WERI-Rb-1 (cell line): Measurements from ENCODE around the gene RGP1.

ENCODE experiments used
- DNase-seq: peaks from one replicate; pipeline ENCODE4 v3.0.0-alpha.2; 2020
- H3K27ac ChIP-seq: fragments of 250-450 bp; sonication (Bioruptor Pico); 2 replicates; pipeline ENCODE4 v1.5.1; 2020; ENCODE audit warnings: mild to moderate bottlenecking, moderate library complexity
- H3K27me3 ChIP-seq: fragments of 250-450 bp; sonication (Bioruptor Pico); 2 replicates; pipeline ENCODE4 v1.5.1; 2021; ENCODE audit warnings: mild to moderate bottlenecking, low read depth, moderate library complexity; ENCODE audit not compliant: insufficient read depth, severe bottlenecking
- H3K36me3 ChIP-seq: fragments of 250-450 bp; sonication (Bioruptor Pico); 2 replicates; pipeline ENCODE4 v1.5.1; 2020; ENCODE audit warnings: mild to moderate bottlenecking, moderate library complexity
- H3K4me3 ChIP-seq: 2 replicates; pipeline ENCODE4 v1.5.1; 2011; ENCODE audit warnings: low read depth, mild to moderate bottlenecking, control low read depth, low read length
- H3K9me3 ChIP-seq: fragments of 250-450 bp; sonication (Bioruptor Pico); 2 replicates; pipeline ENCODE4 v1.5.1; 2021; ENCODE audit warnings: mild to moderate bottlenecking, moderate library complexity; ENCODE audit not compliant: severe bottlenecking
- TF ChIP-seq, protein P1 (sequence below): IDR thresholded peaks from 2 replicates; pipeline ENCODE4 v1.5.1; 2011; ENCODE audit warnings: low read depth, mild to moderate bottlenecking, control low read depth, inconsistent platforms, low read length

RGP1 gene

DNA sequence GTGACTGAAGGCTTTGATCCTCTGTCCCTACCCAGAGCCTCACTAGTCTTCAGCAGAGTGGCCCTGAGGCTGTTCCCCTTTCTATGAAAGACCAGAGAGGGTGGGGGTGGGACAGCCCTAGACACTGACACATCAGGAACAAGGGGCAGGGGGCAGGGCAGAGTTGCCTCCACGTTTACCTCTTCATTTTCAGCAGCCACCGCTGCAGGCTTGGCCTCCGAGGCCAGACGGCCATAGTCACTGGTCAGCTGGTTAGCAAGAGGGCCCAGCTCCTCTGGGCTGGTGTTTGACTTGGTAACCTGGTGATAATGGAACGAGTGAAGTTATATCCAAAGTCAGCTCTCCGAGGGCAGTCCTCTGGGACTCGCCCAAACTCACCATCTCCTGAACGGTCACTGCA lies 43.7 kb upstream of the RGP1 start:
- no peak for DNase-seq
- H3K9me3 ChIP-seq, result no peaks in the 10 kb centered on the region
- no peaks in the 10 kb centered on the region for H3K27me3 ChIP-seq
- H3K36me3 ChIP-seq, result peaks cover 93% of the 10 kb centered on the region
- no peak overlapping the region for H3K4me3 ChIP-seq
- TF ChIP-seq, protein P1, sequence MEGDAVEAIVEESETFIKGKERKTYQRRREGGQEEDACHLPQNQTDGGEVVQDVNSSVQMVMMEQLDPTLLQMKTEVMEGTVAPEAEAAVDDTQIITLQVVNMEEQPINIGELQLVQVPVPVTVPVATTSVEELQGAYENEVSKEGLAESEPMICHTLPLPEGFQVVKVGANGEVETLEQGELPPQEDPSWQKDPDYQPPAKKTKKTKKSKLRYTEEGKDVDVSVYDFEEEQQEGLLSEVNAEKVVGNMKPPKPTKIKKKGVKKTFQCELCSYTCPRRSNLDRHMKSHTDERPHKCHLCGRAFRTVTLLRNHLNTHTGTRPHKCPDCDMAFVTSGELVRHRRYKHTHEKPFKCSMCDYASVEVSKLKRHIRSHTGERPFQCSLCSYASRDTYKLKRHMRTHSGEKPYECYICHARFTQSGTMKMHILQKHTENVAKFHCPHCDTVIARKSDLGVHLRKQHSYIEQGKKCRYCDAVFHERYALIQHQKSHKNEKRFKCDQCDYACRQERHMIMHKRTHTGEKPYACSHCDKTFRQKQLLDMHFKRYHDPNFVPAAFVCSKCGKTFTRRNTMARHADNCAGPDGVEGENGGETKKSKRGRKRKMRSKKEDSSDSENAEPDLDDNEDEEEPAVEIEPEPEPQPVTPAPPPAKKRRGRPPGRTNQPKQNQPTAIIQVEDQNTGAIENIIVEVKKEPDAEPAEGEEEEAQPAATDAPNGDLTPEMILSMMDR, result no peak
- H3K27ac ChIP-seq, result no peak overlapping the region

DNA sequence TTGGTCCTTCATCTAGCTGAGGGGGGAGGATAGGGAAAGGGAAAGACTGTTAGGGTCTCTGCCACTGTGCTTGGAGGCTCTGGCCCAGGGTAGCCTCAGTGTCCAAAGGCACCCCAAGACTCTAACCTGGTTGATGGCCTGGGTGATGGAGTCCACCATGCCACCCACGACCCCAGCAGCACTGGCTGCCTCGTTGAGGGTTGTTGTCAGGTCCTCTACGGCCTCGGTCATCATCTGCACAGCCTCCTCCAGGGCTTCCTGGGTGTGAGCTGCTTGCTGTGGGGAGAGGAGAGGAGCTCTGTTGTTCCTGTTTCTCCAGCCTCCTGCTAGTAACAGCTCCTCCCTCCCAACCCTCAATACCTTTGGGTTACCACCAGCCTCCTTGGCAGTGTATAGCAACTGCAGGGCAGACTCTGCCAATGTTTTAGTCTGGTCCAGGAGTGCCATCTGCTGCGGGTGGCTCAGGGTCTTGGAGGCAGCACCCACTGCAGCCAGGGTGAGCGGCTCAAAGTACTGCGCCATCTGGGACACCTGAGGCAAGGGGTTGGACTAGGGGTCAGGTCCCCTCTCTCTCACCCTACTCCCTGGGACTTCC lies 43.2 kb upstream of the RGP1 start:
- no peaks in the 10 kb centered on the region for H3K9me3 ChIP-seq
- no peak for DNase-seq
- TF ChIP-seq, protein P1, result no peak
- H3K27me3 ChIP-seq, result no peaks in the 10 kb centered on the region
- H3K27ac ChIP-seq, result no peak overlapping the region
- peaks cover 93% of the 10 kb centered on the region for H3K36me3 ChIP-seq
- H3K4me3 ChIP-seq, result no peak overlapping the region

DNA sequence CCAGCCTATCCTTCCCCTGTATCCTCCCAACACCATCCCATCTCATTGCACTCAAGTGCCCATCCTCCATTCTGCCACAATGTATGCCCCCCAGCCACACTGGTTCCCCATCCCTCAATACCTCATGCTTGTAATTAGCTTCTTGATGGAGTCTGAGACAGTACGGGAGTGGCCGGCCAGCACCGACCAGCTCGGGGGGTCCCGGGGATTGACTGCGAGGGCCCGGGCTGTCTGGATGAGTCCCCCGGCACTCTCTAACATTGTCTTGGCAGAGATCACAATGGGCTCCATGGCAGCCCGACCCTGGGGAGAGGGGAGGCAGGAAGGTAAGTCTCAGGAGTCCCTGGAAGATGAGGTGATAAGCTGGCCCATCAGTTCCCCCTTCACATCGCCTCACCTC lies 42.1 kb upstream of the RGP1 start:
- peaks cover 92% of the 10 kb centered on the region for H3K36me3 ChIP-seq

DNA sequence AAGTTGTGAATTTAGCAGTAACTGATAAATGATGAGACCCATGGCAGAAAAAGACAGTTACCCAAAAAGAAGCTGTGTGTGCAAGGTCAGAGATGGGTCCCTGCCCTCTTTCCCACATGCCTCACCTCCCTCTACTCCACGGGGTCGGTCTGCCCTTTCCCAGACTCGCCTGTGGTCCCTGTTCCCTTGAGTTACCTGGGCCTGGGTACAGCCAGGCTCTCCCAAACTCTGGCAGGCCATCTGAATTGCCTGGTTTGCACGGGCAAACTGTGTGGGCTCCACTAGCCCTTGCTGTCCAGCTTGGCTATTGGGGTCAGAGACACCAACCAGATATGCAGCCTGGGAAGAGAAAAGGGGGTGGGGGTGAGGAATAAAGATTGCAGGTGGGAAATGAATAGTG lies 40.9 kb upstream of the RGP1 start:
- TF ChIP-seq, protein P1, result no peak
- H3K36me3 ChIP-seq, result peaks cover 88% of the 10 kb centered on the region

More for the DNA sequence above, 42.1 kb upstream of the RGP1 start:
- Histone ChIP-seq H3K27me3 (no peaks in the 10 kb centered on the region), H3K27ac (no peak overlapping the region), H3K4me3 (no peak overlapping the region), H3K9me3 (no peaks in the 10 kb centered on the region)
- no peak for DNase-seq
- TF ChIP-seq, protein P1, result no peak

DNA sequence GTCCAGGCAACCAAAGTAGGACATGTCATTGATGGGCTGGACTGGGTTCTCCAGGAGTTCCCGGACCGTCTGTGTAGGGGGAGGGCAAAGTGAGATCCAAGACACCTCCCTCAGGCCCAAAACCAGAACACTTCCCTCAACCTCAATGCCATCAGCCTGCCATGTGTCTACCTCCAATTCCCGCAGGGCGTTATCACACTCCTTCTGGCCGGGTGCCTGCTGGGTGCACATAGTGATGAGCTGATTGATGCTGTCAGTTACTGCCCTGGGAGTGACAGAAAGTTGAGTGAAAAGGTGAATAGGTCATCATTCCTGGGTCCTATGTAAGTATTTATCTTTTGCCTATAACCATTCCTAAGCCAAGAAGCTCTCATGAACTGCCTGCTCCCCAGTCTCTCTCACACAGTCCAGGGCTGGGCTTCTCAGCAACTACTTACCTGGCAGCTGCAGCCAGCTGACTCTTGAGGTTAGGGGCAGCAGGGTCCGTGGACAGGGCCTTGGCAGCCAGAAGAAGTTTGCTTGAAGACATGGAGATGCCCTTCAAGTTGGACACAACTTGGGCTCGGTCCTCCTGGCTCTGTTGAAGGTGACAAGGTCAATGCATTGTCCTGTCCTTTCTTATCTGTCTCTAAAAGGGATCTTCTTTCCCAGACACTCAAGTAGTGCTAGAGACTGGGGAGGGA lies 38.1 kb upstream of the RGP1 start:
- Histone ChIP-seq H3K36me3 (peaks cover 87% of the 10 kb centered on the region), H3K27ac (no peak overlapping the region), H3K9me3 (no peaks in the 10 kb centered on the region), H3K27me3 (no peaks in the 10 kb centered on the region), H3K4me3 (no peak overlapping the region)
- TF ChIP-seq, protein P1, result no peak
- no peak for DNase-seq

More for the DNA sequence above, 40.9 kb upstream of the RGP1 start:
- Histone ChIP-seq H3K27ac (no peak overlapping the region), H3K27me3 (no peaks in the 10 kb centered on the region), H3K4me3 (no peak overlapping the region), H3K9me3 (no peaks in the 10 kb centered on the region)
- DNase-seq, result no peak
